ENCODE measurements around the gene MSANTD1.

MSANTD1 gene

DNA sequence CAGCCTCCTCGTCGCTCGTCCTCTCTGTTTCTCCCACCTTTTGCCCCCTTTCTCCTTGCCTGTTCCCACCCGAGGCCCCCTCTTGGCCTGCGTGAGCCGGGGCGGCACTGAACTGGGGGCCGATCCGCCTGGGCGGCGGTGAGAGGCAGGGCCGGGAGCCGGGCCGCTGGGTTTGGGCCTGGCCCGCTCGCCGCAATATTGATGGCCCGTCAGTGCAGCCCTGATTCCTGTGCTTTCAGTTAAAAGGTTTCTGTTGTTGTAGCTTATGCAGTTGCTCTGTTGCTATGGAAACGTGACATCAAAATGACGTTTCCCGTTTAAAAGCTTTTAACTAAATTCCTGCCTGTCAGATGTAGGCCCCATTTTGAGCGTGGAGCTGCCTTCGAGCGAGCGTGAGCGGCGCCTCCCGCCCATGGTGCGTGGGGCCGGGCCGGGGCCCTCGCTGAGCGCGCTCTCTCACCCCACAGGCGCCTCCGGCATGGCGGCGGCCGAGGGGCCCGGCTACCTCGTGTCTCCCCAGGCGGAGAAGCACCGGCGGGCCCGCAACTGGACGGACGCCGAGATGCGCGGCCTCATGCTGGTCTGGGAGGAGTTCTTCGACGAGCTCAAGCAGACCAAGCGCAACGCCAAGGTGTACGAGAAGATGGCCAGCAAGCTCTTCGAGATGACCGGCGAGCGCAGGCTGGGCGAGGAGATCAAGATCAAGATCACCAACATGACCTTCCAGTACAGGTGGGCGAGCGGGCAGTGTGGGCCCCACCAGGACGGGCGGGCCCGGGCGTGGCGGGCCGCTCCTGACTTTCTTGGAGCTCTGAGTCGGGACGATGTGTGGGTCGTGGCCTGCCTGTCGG, at the start of gene MSANTD1:
Gene MSANTD1, plus strand, starts transcription at position 349 of the 851 bp plus-strand sequence. Its CDS starts 64 bp downstream, at position 413.
- no peaks in the 10 kb centered on the region for H3K36me3 Mint-ChIP-seq (ENCODE audit: low read depth)
- no peak within 1 kb of the TSS for H3K4me3 Mint-ChIP-seq
- no peak within 1 kb of the TSS for H3K27ac Mint-ChIP-seq
- H3K4me1 Mint-ChIP-seq (ENCODE audit: low read depth): no peaks in the 10 kb centered on the region
- no peaks in the 10 kb centered on the region for H3K27me3 Mint-ChIP-seq
- H3K9me3 Mint-ChIP-seq: no peaks in the 10 kb centered on the region

DNA sequence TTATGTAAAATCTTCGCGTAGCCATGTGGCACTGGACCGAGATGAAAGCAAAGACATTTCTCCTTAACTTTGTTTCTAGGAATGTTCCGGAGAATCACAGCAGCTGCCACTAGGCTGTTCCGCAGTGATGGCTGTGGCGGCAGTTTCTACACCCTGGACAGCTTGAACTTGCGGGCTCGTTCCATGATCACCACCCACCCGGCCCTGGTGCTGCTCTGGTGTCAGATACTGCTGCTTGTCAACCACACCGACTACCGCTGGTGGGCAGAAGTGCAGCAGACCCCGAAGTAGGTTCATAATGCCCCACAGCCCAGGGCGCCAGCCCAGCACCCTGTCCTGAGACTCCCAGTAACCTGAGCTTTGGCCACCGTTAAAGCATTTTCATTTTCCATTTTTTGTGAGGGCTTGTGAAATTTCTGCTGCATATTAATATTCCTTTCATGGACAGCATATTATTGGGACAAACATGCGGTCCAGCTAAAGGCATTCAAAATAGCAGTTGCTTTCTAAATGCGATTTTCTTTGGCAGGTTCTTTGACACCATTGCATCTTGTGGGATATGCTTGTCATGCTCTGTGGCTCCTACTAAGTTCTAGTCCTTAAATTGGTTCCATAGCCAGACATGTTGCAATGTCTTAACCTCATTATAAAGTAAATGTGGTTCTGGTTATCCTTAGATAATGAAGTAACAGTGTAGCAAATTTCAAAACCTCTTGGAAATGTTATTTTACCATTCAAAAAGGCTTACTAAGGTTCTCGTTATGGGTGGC, 49.1 kb upstream of the MSANTD1 start:
- Mint-ChIP-seq H3K27me3 (no peaks in the 10 kb centered on the region), H3K4me3 (no peak overlapping the region), H3K27ac (no peak overlapping the region), H3K4me1 (ENCODE audit: low read depth) (peaks cover 66% of the 10 kb centered on the region), H3K9me3 (no peaks in the 10 kb centered on the region), H3K36me3 (ENCODE audit: low read depth) (peaks cover 43% of the 10 kb centered on the region)

DNA sequence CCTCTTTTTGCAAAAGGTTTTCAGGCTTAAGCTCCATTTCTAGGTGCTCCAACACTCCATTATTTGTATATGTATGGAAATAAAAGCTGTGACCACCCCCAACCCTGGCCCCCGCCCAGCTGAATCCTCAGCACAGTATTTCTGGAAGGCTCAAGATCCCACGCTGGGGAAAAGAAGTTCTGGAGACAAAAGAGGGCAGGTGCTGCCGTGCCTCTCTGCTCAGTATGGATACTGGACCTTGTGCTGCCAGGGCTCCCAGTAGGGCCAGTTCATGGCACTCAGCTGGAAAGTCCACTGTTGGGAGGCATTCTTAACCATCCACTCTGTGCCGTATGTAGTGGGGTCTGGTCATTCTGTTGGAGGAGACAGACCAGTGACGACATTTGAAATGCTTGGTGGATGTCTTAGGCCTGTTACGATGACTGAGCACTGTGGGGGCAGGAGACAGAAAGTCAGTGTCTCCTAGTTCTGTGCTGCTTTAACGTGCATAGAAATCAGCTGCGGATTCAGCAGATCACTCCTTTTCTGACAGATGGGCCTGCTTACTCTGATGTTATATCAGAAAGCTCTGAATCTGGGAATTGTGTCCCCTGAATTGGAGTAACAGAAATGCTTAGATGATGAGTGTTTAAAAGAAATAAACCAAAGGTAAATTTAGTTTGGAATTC, 48.4 kb upstream of the MSANTD1 start:
- Mint-ChIP-seq H3K4me1 (ENCODE audit: low read depth) (peaks cover 59% of the 10 kb centered on the region), H3K27ac (no peak overlapping the region), H3K9me3 (no peaks in the 10 kb centered on the region), H3K4me3 (no peak overlapping the region), H3K36me3 (ENCODE audit: low read depth) (peaks cover 36% of the 10 kb centered on the region), H3K27me3 (no peaks in the 10 kb centered on the region)

DNA sequence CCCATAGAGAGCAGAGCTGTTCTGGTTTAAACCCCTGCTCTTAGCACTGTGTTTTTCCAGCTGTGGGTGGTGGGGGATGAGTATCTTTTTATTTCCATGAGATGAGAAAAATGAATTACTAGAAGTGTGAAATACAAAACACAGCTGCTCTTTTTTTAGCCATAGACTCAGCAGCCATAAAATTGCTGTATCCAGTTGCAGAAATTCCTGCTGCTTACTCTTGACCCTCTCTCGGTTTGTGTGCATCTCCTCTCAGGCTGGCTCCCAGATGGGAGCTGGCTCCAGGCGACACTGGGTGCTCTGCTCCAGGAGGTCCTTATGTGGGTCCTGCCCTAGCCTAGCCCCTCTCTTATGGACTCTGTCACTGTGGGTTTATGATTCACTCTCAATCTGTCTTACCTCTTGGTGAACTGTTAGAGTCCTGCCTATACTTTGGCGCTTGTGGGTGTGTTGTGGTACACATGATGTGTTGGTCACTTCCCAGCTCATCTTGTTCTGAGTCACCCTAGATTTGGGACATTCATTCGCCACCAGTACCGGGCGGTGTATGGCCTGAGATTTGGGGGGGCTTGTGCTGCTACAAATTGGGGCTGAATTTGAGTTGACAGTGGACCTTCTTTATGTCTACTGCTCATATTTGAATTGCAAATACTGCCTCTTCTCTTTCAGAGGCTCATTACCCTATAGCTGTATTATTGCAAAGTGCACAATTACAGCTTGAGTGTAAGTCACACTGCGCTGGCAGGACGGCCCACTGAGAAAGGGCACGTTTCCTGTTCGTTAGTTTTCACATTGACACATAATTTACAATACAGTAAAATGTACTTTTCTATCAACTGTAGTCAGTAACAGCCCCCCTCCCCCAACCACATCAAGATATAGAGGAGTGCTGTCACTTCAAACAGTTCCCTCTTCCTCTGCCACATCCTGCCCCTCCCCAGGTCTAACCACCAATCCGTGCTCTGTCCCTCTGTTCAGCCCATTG, 46.9 kb upstream of the MSANTD1 start:
- Mint-ChIP-seq H3K4me3 (peak overlapping the region; percentile 49), H3K36me3 (ENCODE audit: low read depth) (peaks cover 41% of the 10 kb centered on the region), H3K27me3 (no peaks in the 10 kb centered on the region), H3K4me1 (ENCODE audit: low read depth) (peaks cover 45% of the 10 kb centered on the region), H3K27ac (peak overlapping the region; percentile 76), H3K9me3 (no peaks in the 10 kb centered on the region)

DNA sequence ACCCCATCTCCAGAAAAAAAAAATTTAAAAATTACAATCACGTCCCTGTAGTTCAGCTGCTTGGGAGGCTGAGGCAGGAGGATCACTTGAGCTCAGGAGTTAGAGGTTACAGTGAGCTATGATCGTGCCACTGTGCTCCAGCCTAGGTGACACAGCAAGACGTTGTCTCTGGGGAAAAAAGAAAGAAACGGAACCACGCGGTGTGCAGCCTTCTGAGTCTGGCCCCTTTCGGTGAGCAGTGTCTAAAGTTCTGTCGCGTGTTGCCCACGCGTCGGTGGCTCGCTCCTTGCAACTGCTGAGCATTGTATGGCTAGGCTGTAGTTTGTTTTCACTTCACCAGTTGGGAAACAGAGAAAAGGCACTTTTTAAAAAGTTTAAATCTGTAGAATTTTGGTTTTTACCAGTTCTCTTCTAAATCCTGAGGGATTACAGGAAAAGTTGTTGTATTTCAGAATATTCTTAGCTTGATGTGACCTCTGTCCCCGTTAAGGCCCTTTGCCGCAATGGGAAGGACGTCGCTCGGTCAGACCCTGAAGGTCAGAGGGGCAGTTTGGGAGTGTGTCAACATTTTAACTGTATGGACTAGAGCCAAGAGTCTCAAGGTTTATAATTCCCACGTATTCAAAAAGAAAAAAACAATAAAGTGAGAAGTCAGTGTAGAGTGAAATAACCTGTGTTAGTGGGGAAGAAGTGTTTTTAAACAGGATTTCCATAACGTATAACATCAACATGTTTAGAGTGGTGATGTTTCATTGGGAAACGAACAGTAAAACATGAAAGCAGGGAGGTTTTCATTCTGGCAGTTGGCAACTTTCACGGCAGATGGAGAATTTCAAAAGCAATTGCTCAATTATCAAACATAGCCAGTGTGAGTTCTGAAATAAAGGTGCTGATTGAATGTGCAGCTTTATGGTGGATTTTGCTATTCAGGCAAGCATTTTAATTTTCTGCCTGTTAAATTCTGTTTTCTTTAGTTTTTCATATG, 45.8 kb upstream of the MSANTD1 start:
- Mint-ChIP-seq H3K4me3 (peak overlapping the region; percentile 49), H3K4me1 (ENCODE audit: low read depth) (peaks cover 38% of the 10 kb centered on the region), H3K27me3 (no peaks in the 10 kb centered on the region), H3K27ac (peak overlapping the region; percentile 76), H3K36me3 (ENCODE audit: low read depth) (peaks cover 48% of the 10 kb centered on the region), H3K9me3 (no peaks in the 10 kb centered on the region)

DNA sequence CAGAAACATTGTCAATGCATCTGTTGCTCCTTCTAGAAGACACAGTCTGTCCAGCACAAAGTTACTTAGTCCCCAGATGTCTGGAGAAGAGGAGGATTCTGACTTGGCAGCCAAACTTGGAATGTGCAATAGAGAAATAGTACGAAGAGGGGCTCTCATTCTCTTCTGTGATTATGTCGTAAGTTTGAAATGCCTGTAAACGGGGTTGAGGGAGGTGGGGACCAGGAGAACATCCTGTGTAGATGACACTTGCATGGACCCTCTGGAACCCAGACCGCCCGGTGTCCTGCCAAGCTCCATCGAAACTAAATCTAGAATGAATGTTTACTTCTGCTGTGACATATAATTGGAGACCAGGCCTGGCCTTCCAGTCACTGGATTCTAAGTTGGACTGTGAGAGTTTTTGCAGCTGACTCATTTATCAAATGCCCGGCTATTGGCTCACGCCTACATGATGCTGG, 45.0 kb upstream of the MSANTD1 start:
- Mint-ChIP-seq H3K27ac (no peak overlapping the region), H3K4me1 (ENCODE audit: low read depth) (peaks cover 38% of the 10 kb centered on the region), H3K27me3 (no peaks in the 10 kb centered on the region), H3K36me3 (ENCODE audit: low read depth) (peaks cover 56% of the 10 kb centered on the region), H3K4me3 (no peak overlapping the region), H3K9me3 (no peaks in the 10 kb centered on the region)

DNA sequence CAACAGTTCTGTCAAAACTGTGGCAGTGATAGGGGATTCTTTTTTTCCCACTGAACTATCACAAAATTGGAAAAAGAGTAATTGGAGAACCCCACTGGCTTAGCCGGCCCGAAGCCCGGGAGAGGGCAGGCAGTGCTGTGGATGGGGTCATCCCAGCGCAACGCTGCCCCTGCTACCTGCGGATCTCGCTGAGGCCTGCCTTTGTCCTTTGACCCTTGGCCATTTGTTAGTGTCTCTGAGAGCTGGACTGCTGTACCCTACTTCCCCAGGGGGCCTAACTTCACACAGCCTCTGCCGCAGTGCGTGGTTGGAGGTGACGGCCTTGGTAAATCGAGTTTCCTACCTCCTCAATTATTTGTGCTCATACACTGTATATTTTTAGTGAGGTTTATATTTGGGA, 43.0 kb upstream of the MSANTD1 start:
- Mint-ChIP-seq H3K4me3 (no peak overlapping the region), H3K36me3 (ENCODE audit: low read depth) (peaks cover 65% of the 10 kb centered on the region), H3K27ac (no peak overlapping the region), H3K27me3 (no peaks in the 10 kb centered on the region), H3K9me3 (no peaks in the 10 kb centered on the region), H3K4me1 (ENCODE audit: low read depth) (peaks cover 33% of the 10 kb centered on the region)

DNA sequence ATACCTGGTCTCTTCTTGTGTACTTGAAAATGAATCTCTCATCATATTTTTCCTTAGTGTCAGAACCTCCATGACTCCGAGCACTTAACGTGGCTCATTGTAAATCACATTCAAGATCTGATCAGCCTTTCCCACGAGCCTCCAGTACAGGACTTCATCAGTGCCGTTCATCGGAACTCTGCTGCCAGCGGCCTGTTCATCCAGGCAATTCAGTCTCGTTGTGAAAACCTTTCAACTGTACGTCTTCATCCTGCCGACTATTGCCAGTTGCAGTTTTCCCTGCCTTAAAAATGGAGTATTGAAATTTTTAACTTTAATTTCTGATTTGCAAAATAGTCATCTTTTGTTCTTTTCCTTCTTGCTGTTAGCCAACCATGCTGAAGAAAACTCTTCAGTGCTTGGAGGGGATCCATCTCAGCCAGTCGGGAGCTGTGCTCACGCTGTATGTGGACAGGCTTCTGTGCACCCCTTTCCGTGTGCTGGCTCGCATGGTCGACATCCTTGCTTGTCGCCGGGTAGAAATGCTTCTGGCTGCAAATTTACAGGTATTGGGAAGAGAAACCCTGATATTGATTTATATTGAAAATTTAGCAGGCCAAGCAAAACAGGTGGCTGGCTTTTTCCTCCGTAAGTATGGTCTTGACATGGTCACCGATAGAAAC, 42.4 kb upstream of the MSANTD1 start:
- peaks cover 63% of the 10 kb centered on the region for H3K36me3 Mint-ChIP-seq (ENCODE audit: low read depth)
- no peak overlapping the region for H3K4me3 Mint-ChIP-seq
- no peaks in the 10 kb centered on the region for H3K9me3 Mint-ChIP-seq
- H3K27ac Mint-ChIP-seq: no peak overlapping the region
- peaks cover 27% of the 10 kb centered on the region for H3K4me1 Mint-ChIP-seq (ENCODE audit: low read depth)
- no peaks in the 10 kb centered on the region for H3K27me3 Mint-ChIP-seq

DNA sequence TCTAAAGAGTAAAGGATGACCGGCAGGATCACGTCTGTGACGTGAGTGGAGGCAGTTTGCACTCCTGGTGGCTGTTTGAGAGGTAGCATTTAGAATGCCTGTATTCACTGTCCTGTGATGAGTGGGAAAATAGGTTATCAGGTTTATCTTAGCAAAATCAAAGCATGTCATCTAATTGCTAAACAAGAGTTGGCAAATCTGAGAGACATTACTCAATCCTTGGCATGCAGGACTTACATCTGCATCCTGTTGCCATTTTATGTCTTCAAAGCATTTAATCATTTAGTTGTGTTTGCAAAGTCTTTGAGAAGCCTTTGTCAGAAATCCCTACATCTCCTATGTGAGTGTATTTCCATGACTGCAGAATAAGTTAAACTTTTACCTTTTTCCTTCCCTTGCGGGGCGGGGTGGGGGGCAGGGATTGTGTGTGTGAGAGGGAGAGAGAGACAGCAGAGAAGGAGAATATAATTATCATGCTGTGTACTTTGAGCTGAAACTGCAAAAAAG, 41.4 kb upstream of the MSANTD1 start:
- H3K27me3 Mint-ChIP-seq: no peaks in the 10 kb centered on the region
- no peaks in the 10 kb centered on the region for H3K9me3 Mint-ChIP-seq
- H3K36me3 Mint-ChIP-seq (ENCODE audit: low read depth): peaks cover 65% of the 10 kb centered on the region
- no peak overlapping the region for H3K27ac Mint-ChIP-seq
- no peak overlapping the region for H3K4me3 Mint-ChIP-seq
- H3K4me1 Mint-ChIP-seq (ENCODE audit: low read depth): peaks cover 17% of the 10 kb centered on the region

DNA sequence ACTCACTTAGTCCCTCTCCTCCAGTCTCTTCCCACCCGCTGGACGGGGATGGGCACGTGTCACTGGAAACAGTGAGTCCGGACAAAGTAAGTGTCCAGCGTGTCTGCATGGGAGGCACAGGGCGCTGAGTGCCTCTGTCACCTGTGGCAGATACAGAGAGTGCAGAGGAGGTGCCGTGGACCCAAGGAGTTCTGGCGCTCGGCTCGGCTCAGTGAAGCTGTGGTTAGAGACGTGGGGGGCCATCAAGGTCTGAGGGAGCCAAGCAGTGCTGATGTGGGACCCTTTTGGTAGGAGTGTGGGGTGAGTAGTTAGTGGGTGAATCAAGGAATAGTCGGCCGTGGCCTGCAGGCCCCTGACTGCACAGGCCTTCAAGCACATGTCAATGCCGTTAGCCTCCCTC, 40.1 kb upstream of the MSANTD1 start:
- Mint-ChIP-seq H3K27ac (no peak overlapping the region), H3K9me3 (no peaks in the 10 kb centered on the region), H3K4me3 (no peak overlapping the region), H3K36me3 (ENCODE audit: low read depth) (peaks cover 65% of the 10 kb centered on the region), H3K4me1 (ENCODE audit: low read depth) (peaks cover 4% of the 10 kb centered on the region), H3K27me3 (no peaks in the 10 kb centered on the region)

DNA sequence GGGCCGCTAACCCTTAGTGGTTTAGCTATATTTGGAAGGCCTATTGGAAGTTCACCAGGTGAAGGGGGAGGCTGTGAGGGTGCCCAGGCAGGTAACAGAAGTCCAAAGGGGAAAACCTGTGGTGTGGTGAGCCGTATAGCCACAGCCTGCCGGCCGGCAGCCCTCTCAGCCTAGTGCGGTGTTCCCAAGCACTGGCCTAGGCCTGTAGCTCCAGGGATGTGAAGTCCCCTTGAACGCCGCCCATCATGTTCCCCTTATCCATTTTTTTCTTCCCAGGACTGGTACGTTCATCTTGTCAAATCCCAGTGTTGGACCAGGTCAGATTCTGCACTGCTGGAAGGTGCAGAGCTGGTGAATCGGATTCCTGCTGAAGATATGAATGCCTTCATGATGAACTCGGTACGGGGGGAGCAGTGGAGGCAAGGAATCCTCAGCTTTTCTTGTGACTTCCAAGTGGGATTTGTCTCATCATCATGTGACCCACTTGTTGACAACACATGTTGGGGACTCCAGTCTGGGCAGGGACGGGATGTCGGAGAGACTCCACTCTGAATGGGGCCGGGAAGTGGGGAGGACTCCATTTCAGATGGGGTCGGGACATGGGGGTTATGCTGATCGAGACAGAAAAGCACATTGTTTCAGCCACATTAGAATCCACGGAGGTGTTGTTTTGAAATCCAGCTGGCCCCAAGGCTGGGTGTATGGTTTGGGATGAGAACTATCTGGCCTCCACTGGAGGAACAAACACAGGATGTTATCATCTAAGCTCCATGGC, 39.2 kb upstream of the MSANTD1 start:
- Mint-ChIP-seq H3K27me3 (no peaks in the 10 kb centered on the region), H3K4me3 (no peak overlapping the region), H3K27ac (no peak overlapping the region), H3K9me3 (no peaks in the 10 kb centered on the region), H3K36me3 (ENCODE audit: low read depth) (peaks cover 68% of the 10 kb centered on the region), H3K4me1 (ENCODE audit: low read depth) (no peaks in the 10 kb centered on the region)

DNA sequence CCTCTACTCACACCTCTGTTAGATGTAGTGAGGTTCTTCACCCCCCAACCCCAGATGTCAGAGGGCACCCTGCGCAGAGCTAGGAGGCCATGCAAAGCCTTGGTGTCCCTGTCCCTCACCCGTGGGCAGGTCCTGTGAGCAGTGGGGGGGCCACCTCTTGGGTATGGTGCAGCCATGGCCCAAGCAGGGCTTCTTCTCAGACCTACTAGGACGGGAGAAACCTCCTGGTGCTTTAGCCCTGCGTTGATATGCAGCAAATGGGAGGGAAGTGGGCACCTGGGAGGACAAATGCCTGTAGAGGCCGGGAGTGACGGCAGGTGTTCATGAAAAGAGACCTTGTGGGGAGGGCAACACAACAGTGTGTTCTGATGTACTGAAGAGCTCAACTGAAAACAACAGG, 38.5 kb upstream of the MSANTD1 start:
- Mint-ChIP-seq H3K4me1 (ENCODE audit: low read depth) (no peaks in the 10 kb centered on the region), H3K4me3 (no peak overlapping the region), H3K27ac (no peak overlapping the region), H3K9me3 (no peaks in the 10 kb centered on the region), H3K36me3 (ENCODE audit: low read depth) (peaks cover 72% of the 10 kb centered on the region), H3K27me3 (no peaks in the 10 kb centered on the region)

Data from stimulated activated naive CD8-positive, alpha-beta T cell treated with anti-CD3 and anti-CD28 coated beads, Interleukin-15, Interleukin-2, amounts not matched to agents 100 ng/mL and 50 ng/mL, for 24 hours (primary cell).